Measurements from ENCODE around the gene CKS1B.

CKS1B gene

DNA sequence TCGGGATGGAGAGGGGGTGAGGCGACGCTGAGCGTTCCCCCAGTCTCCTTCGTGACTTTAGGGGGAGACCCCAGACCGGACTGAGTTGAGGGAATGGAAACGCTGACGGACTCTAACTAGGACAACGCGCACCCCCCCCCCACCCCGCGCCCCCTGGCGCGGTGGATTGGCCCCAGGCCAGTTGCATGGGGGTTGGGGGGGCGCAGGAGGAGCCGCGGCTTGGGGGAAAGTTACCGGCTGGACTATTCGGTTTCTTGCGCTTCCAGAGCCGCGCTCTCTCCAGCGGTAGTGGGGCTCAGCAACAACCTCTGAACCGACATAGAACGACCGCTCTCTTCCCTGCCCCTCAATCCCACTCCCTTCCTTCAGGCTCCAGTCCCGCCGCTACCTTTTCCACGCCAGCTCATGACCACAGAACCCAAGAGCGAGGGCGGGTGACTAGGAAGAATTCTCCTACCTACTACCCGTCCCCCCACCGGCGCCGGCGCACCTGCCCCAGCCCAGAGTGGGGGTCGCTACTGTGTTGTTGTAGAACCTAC is 28.8 kb downstream of the CKS1B start:
- no peak for DNase-seq

DNA sequence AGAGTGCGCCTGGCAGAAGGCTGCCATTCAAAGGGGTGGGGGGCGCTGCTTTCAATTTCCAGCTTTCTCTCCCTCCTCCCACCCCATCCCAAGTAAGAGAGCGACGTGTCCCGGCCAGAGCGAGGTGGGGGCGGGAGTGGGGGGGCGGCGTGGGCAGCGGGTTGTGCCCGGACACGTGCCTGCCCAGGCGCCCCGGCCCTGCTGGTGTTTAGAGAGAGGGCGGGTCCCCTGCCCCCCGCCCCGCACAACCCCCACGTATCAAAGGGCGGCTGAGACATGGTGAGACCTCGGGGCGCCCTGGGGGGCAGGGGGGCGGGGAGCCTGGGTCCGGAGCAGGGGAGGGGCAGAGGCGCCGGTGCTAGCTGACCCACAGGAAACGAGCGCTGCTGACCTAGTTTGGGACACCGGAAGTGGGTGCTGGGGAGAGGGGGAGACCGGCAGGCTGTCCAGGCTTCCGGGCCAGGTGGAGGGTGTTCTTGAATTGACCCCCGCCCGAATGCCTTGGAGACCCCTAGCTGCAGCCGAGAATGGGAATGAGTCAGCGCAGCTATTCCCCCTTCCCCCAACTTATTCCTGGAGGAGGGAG is 29.4 kb downstream of the CKS1B start:
- no peak for DNase-seq

DNA sequence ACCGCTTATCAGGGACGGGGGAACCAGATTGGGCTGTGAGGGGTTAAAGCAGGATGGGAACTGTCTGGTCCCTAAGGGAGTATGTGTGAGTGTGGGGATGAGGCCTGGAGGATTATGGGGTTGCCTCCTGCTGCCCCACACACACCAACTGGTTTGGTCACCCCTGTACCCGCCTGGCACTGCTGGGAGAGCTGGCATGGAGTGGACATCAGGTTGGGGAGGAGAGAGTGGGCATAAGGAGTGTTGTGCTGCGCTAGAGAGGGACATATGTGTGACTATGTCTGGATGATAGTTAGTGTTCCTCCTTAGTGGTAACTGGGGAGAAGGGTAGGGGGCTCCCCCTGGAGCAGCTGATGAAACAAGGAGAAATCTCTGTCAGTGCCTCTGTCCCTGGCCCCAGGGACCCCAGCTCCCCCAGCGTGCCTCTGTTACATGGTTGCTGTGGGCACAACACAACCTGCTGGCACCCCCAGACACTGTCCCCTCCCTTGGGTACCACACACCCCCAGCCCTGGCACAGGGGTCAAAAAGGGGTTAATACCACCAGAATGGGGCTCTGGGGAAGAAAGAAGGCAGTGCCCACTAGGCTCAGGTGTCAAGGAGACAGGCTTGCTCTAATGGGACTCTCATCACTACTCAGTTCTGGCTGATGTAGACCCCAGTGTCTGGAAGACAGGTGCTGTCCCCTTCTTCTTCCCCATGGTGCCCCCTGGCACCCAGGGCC is 30.0 kb downstream of the CKS1B start:
- no peak for DNase-seq

DNA sequence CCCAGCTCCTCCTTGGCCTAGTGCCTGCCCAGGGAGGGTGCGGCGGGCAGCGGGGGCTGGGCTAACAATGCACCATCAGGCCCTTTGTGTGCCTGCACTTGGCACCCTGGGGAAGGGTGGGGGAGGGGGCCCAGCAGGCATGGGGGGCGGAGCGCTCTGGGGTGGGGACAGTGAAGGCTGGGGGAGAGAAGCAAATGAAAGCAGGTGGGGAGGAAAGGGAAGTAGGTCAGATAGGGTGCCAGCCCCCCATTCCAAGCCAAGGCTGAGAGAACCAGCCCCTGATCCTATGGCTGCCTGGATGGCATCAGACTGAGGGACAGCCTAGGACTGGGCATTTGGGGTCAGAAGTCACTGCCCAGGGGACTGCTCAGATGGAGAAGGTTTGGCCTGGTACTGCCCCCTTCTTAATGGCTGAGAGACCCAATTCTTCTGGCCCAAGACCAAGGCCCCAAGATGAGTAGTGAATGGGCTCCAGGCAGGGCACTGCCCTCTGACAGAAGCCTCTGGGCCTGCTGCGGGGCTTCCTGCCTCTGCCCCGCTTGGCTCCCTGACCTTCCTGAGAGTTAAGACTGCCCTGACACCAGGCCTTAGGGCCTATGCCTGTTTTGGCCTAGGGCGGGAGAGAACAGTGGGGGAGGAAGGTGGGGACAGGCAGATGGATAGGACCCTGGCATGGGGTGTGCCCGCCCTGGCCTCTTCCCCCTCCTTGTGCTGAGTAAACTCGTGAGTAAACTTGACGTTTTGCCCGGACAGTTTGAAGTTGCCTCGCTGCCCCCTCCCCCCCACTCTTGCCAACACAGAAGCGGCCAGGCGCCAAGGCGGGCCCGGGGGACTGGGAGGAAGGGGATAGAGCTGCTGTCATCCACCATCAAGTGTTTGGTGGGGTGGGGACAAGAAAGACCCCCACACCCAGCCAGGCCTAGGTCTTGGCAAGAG is 30.9 kb downstream of the CKS1B start:
- DNase-seq = no peak

DNA sequence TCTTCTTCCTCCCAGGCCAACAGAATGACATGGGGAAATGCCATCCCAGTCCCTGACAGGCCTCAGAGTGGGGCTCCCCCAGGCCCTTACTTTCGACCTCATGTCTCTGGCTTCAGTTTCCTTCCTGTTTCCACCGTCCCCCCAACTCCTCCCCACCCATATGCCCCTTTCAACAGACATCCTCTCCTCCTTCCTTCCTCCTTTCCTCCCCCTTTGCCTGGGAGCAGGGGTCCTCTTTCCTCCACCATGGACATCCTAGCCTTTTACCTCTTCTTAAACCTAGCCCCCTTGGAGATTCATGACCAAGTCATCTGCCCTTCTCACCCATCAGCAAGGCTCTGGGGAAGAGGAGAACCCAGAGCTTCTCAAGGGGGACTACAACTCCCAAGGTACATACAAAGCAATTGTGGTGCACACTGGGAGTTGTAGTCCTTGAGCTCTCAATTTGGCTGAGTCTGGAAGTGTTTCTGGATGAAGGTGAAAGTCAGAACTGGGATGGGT is 32.2 kb downstream of the CKS1B start:
- no peak for DNase-seq

DNA sequence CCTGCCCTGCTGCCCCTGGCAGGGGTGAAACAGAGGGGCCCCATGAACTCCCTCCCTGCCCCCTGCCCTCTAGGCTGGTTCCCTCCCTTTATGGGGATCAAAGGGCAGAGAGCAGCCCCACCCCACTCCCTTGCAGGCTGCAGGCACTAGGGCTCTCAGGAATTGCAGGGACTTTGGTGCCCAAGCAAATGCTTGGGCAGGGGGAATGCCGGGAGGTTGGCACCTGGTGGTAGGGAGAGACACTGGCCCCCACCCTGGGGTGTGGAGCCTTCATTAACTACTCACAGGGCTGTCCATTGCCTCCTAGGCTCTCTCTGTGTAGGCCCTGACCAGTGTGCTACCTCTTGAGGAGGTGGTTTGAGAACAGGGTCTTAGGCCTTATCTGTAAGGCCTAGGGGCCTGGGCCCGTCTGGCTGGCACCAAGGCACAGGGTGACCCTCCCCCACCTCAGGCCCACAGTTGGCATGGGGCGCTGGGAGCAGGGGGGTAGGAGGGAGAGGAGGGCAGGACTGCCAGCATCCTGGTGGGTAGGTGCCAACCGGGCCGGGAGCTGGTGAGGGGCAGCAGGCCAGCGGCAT is 32.9 kb downstream of the CKS1B start:
- no peak for DNase-seq

DNA sequence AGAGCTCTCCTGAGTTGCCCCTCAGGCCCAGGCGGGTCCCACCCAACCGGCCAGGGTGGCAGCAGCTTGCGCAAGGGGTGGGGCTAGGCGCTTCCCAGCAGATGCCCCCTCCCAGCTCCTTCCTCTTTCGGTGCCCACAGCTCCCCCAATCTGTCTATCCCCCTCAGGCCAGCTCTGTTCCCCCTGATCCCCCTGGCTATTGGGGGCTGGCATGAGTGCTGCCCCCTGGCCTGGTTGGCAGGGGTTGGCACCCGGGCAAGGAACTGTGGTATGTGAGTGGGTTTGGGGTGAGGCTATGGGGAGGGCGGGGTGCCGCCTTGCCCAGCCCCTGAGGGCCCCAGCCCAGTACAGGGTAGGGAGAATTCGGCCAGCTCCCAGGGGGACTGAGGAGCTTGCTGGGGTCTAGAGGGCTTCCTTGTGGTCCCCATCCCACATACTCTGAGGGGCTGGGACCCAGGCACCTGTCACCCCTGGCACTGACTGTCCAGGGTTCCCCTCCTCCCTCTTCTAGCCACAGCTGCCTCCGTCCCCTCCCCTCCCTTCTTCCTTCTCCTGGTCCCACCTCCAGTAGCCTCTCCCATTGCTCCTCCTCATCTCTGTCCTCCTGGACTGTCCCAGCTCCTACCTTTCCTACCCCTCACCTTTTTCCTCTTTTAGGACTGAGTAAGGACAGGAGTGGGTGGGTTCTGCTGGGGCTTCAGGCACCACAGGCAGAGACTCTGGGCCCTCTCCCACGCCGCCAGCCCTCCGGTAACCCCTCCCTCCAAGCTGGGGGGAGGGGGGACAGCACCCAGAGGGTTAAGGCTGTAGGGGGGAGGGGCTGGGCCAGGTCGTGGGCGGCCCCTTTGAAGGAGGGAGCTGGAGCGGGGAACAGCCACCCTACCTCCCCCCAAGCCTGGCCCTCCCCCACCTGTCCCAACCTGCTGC is 33.8 kb downstream of the CKS1B start:
- DNase-seq = no peak

DNA sequence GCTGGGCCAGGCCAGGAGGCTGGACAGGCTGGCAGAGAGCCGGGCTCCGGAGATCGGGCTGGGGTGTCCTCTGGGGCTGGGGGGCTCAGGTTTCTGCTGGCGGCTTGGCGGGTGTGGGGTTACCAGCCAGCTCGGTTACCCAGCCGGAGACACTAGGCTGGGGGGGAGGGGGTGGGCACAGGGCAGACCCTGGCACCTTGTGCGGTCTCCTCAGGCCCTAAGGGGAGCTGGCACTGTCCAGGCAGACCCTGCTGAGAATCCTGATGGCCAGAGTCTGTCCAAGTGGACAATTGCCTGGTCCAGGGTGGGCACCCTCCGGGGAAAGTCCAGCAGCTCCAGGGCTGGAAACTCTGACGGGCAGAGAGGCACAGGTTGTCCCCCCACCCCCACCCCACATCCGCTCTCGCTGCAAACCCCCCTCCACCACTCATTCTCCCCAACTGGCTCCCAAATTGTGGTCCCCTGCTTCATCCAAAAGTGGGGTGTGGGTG is 34.8 kb downstream of the CKS1B start:
- no peak for DNase-seq

DNA sequence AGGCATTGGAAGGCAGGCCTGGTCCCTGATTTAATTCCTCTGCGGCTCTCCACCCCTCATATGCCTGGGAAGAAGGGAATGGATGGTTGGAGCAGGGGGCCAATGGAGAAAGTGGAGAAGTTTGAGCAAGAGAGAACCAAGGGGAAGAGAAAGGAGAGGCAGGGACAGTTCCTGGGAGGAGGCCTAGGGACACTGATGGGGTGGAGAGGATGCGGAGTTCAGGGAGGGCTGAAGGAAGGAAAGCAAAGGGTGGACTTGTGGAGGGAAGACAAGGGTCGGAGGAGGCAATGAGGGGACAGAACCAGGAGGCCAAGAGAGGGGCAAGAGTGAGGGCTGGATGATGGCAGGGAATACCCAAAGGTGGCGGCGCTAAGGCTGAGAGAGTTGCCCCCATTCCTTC is 35.3 kb downstream of the CKS1B start:
- no peak for DNase-seq

DNA sequence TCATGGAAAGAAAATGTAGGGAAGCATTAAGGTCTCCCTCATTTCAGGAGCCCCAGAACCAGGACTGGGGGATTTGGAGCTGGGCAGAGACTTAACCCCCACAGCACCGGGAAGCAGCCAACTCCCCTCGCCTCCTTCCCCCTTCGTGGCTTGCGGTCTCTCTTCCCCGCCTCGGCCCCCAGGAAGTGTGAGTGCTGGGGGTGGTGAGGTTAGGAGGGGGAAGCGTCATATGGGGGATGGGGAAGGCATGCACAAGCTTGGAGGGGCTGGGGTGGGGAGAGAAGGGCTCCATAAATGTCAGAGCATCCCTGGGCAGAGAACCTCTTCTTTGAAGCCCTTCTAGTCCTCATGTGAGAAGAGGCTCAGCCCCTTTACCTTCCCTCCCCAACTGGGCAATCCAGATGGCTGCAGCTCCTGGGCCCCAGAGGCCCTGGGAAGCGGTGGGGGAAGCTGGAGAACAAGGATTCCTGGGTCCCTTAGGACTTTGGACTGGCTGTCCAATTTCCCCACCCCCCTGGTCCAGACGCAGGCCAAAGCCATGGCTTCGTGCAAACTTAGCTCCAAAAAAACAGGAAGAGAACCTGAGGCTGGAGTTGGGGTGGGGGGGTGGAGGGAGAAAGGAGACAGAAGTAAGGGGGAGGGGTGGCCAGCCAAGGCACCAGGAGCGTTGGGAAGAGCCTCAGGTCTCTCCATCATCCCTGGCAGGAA is 35.9 kb downstream of the CKS1B start:
- DNase-seq = no peak

DNA sequence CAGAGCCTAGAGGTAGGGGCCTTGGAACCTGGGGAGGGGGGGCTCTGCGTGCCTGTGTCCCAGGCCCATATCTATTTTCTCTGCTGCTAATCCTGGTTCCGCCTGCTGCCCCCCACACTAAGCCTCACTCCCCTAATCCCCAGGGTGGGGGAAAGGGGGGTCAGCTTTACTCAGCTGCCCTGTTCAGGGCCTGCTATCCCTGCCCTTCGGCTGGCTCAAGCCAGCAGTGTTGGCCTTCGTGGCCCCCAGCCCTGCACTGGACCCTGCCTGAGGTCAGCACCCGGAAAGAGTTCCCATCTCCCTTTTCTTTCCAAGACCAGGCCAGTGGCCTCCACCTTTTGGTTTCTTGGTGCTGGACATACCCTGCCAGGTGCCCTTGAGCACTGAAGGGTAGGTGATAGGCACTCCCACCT is 36.5 kb downstream of the CKS1B start:
- DNase-seq = no peak

DNA sequence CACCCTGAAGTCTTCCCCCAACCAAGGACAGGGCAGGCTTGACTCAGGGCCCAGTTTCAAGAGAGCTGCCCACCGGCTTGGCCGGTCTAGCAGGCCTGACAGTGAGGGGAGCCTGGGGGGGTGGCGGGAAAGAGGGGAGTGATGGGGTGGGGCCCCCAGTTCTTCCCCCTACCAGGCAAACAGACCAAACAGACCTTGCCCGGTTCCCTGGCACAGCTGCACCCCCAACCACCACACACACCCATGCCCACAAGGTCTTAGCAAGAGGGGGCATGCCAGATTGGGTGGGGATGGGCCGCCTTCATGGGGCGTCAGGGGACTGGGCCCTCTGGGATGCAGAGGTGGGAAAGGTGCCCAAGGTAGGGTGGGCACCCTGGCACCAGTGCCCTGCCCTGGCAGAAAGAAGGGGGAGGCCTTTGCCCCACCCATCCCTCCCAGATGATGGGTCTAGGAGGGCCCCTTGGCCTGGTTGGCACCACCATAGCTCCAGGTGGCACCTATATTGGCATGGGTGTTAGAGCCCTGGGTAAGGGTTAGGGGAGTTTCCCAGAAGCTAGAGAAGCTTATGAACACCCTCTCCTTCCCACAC is 37.0 kb downstream of the CKS1B start:
- no peak for DNase-seq

DNA sequence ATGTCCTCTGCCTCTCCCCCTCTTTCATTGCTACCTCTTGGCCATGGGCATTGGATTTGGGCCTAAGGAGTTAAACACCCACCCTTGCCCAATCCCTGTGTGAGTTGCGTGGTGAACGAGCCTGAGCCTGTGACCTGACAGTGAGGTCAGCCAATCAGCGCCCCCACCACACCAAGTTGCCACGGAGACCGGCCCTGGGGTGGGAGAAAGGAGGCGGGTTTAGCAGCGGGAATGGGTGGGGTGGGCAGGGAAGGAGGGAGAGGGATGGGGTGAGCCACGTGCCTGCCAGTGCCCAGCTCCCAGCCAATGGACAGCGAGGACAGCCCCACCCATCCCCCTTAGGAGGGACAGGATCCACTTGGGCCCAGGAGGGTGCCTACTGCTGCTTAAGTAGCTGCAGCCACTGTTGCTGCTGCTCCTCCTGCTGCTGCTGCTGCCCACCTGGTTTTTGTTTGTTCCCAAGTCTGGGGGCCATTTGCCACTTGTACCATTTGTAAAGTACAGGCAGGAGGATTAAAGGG is 37.6 kb downstream of the CKS1B start:
- DNase-seq = no peak

DNA sequence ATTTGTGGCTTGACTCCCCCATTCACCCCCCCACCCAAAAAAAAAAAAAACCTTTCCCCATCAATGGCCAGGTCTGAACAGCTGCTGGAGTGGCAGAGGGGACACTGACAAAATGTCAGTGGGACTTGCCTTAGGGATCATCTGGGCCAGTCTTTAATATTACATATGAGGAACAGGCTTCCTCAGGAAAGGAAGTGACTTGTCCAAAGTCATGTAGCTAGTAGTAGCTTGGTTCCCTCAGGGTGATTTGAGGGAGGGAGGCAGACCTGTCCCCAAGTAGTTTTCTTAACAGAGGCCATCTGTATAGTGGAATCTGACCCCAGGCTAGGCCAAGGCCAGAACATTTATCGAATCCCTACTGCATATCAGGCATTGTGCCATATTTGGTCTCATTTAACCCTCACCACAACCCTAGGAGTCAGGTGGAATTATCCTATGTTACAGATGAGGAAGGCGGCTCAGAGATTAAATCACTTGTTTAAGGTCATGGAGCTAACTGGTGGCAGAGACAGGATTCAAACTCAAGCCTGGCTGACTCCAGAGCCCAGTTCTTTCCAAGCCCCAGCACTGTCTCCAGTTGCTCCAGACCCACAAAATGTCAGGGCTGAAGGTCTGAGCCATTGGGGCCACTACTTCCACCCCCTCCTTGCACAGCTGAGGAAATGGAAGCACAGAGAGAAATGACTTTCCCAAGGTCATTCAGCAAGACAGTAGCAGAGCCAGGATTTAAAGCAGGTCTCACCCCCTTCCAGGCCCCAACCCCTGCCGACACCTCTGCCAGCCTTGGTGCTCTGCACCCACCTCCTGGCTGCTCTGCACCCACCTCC is 38.5 kb downstream of the CKS1B start:
- no peak for DNase-seq

DNA sequence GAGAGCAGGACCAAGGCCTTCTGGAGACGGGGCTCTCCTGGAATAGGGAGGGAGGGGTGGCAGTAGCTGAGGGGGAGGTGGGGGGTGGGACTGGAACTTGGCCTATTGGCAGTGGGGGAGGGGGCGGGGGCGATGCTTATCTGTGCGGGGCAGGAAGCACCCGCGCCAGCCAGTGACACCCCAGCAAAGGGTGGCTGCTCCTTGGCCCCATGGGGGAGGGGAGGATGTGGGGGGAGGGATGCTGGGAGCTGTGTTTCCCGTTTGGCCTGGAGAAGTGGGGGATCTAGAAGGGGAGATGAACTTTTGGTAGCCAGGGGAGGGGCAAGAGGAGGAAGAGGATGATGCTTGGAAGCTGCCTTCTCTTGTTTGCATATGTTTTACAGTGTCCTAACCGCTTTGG is 39.2 kb downstream of the CKS1B start:
- DNase-seq = no peak

DNA sequence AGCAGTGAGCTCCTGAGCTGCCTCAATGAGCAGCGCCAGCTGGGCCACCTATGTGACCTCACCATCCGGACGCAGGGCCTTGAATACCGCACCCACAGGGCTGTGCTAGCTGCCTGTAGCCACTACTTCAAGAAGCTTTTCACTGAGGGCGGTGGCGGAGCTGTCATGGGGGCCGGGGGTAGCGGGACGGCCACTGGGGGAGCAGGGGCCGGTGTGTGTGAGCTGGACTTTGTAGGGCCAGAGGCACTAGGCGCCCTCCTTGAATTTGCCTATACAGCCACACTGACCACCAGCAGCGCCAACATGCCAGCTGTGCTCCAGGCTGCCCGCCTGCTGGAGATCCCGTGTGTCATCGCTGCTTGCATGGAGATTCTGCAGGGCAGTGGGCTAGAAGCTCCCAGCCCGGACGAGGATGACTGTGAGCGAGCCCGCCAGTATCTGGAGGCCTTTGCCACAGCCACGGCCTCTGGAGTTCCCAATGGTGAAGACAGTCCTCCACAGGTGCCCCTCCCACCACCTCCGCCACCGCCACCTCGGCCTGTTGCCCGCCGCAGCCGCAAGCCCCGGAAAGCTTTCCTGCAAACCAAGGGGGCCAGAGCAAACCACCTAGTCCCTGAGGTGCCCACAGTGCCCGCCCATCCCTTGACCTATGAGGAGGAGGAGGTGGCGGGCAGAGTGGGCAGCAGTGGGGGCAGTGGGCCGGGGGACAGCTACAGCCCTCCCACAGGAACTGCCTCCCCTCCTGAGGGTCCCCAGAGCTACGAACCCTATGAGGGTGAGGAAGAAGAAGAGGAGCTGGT is 40.4 kb downstream of the CKS1B start:
- DNase-seq = no peak

DNA sequence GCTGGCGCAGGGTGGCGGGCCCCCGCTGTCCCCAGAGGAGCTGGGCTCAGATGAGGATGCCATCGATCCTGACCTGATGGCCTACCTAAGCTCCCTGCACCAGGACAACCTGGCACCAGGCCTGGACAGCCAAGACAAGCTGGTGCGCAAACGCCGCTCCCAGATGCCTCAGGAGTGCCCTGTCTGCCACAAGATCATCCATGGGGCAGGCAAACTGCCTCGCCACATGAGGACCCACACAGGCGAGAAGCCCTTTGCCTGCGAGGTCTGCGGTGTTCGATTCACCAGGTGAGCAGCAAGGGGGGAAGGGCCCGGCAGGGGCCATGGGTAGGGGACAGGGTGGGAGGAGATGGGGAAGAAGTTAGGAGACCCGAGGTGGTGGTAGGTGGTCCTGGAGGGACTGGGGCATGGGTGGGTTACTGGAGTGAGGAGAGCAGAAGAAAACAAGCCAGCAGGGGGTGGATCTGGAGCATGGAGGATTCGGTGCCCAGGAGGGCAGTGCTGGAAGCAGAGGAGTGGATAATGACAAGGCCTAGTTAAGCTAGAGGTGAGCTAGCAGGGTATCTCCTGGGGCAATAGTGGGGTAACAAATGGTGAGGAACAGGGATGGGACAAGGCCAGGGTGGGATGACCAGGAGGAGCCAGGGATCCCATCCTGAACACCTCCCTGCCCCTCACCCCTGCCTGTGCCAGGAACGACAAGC is 41.2 kb downstream of the CKS1B start:
- DNase-seq = no peak
